Fibroblast of skin of back (primary cell): ENCODE data around the gene NAT8L. TPM values are rescaled to one million over a fixed set of nuclear protein-coding genes. Genes with fewer than 3 reads are reported as not detected.
"Not testable (repeated sequence)": the region's sequence is repeated elsewhere in the genome, so short reads cannot be mapped to it uniquely, and the experiment has no call there.

Experiments used
- DNase-seq: peaks from one replicate; pipeline ENCODE4 v3.0.0-alpha.2; 2013
- polyA plus RNA-seq, 2 experiments: library from polyadenylated mRNA; unstranded; fragments of 120-200 nt; gene quantifications; one replicate each; pipeline ENCODE4 v1.2.1, GENCODE V29; 2013; ENCODE audit not compliant: insufficient read length in 2 of 2

NAT8L gene
- 0.04 TPM for polyA plus RNA-seq (2013, experiment 1 of 2; ENCODE audit: insufficient read length)
- 0.06 TPM for polyA plus RNA-seq (2013, experiment 2 of 2; ENCODE audit: insufficient read length)

- no peak for DNase-seq
Observed at GRCh38 chr4:2059046-2059725, at the start of gene NAT8L. TSS of gene NAT8L (plus strand) at chr4:2059327. CDS start at chr4:2059512, 185 bp downstream.

GRCh38 chr4:2009651-2010233, 49.4 kb upstream of the NAT8L start:
- peak; percentile 54 for DNase-seq

- DNase-seq: no peak
Observed at GRCh38 chr4:2011583-2011982, 47.5 kb upstream of the NAT8L start.

- no peak for DNase-seq
Observed at GRCh38 chr4:2015008-2015407, 44.1 kb upstream of the NAT8L start.

- DNase-seq: not testable (repeated sequence)
Observed at GRCh38 chr4:2021358-2022018, 37.6 kb upstream of the NAT8L start.

GRCh38 chr4:2024683-2025082, 34.4 kb upstream of the NAT8L start:
- peak; percentile 25 for DNase-seq

- no peak for DNase-seq
Observed at GRCh38 chr4:2025817-2026216, 33.3 kb upstream of the NAT8L start.

- DNase-seq: not testable (repeated sequence)
Observed at GRCh38 chr4:2027120-2027519, 32.0 kb upstream of the NAT8L start.

GRCh38 chr4:2031161-2031560, 28.0 kb upstream of the NAT8L start:
- DNase-seq: not testable (repeated sequence)

- no peak for DNase-seq
Observed at GRCh38 chr4:2036327-2036726, 22.8 kb upstream of the NAT8L start.

GRCh38 chr4:2036866-2037265, 22.3 kb upstream of the NAT8L start:
- no peak for DNase-seq

- DNase-seq: no peak
Observed at GRCh38 chr4:2040391-2041238, 18.5 kb upstream of the NAT8L start.

GRCh38 chr4:2041239-2042130, 17.6 kb upstream of the NAT8L start:
- peak; percentile 75 for DNase-seq

- DNase-seq: peak; percentile 17
Observed at GRCh38 chr4:2042204-2042946, 16.8 kb upstream of the NAT8L start.

GRCh38 chr4:2042947-2043395, 16.2 kb upstream of the NAT8L start:
- DNase-seq: no peak

- no peak for DNase-seq
Observed at GRCh38 chr4:2043396-2044118, 15.6 kb upstream of the NAT8L start.

- DNase-seq: no peak
Observed at GRCh38 chr4:2044119-2044485, 15.0 kb upstream of the NAT8L start.

GRCh38 chr4:2044542-2045517, 14.3 kb upstream of the NAT8L start:
- DNase-seq: no peak

GRCh38 chr4:2045518-2045951, 13.6 kb upstream of the NAT8L start:
- no peak for DNase-seq
